H1 (cell line): ENCODE results near the gene SHOX. TPM values are rescaled to one million over a fixed set of nuclear protein-coding genes. Genes with fewer than 3 reads are reported as not detected.

Experiments used
- CTCF ChIA-PET: fragments of 300-600 bp; sonication (Branson Sonifier 250); formaldehyde crosslinking; loops from one replicate; lab custom pipeline; 2021; ENCODE audit not compliant: partially characterized antibody; lab: Charles Lee
- POLR2A ChIA-PET: fragments of 300-600 bp; sonication (Branson Sonifier 250); formaldehyde crosslinking; loops from one replicate; lab custom pipeline; 2021; ENCODE audit warnings: inconsistent platforms; ENCODE audit not compliant: partially characterized antibody; lab: Charles Lee
- DNase-seq, 2 experiments: peaks; one replicate each; pipeline versions ENCODE4 v3.0.0 to v3.0.0-alpha.2; 2010 to 2022; ENCODE audit warnings: low spot score in 2 of 2, low read depth in 1 of 2, mixed read lengths in 1 of 2
- FAIRE-seq: peaks from 2 replicates; lab custom pipeline; 2011; peaks lifted over from hg19 to GRCh38; lab: Jason Lieb, UNC
- H2AFZ ChIP-seq: 2 replicates; pipeline ENCODE4 v1.8.1; 2012; ENCODE audit warnings: low read length, inconsistent platforms
- H2AK5ac ChIP-seq: 2 replicates; pipeline ENCODE4 v1.6.1; 2013; ENCODE audit warnings: low read depth, low read length
- H2BK120ac ChIP-seq: replicated peaks from 2 replicates; pipeline ENCODE3; 2013; ENCODE audit warnings: low read depth, low read length, inconsistent platforms
- H2BK12ac ChIP-seq: 2 replicates; pipeline ENCODE4 v1.6.1; 2013; ENCODE audit warnings: low read depth, low read length
- H2BK15ac ChIP-seq: 2 replicates; pipeline ENCODE4 v1.6.1; 2013; ENCODE audit warnings: low read length
- H2BK20ac ChIP-seq: 2 replicates; pipeline ENCODE4 v1.6.1; 2013; ENCODE audit warnings: low read length
- H2BK5ac ChIP-seq: 2 replicates; pipeline ENCODE4 v1.6.1; 2013; ENCODE audit warnings: low read depth, low read length
- H3K14ac ChIP-seq: 2 replicates; pipeline ENCODE4 v1.6.1; 2013; ENCODE audit warnings: inconsistent platforms; ENCODE audit not compliant: insufficient read length
- H3K18ac ChIP-seq: 2 replicates; pipeline ENCODE4 v1.6.1; 2013; ENCODE audit warnings: low read length; ENCODE audit errors: extremely low read depth
- H3K23ac ChIP-seq: 2 replicates; pipeline ENCODE4 v1.6.1; 2013; ENCODE audit warnings: inconsistent platforms; ENCODE audit not compliant: insufficient read length
- H3K23me2 ChIP-seq: 2 replicates; pipeline ENCODE4 v1.6.1; 2013; ENCODE audit warnings: low read depth, low read length
- H3K27ac ChIP-seq: 2 replicates; pipeline ENCODE4 v1.6.1; 2011; ENCODE audit warnings: low read depth, low read length, inconsistent platforms
- H3K27me3 ChIP-seq, 4 experiments: replicated peaks in 1 of 4; 1 replicate in 1 of 4; 2 replicates in 3 of 4; pipeline versions ENCODE4 v1.6.1 to v1.8.1; 2011 to 2013; ENCODE audit warnings: low read length in 3 of 4, mild to moderate bottlenecking in 3 of 4, inconsistent platforms in 2 of 4, mixed read lengths in 2 of 4, moderate library complexity in 1 of 4; ENCODE audit not compliant: control insufficient read depth in 3 of 4, insufficient read depth in 3 of 4; ENCODE audit errors: extremely low read depth in 1 of 4
- H3K36me3 ChIP-seq, 4 experiments: 2 replicates each; pipeline versions ENCODE4 v1.6.1 to v1.8.1; 2011 to 2013; ENCODE audit warnings: mild to moderate bottlenecking in 4 of 4, low read length in 3 of 4, moderate library complexity in 2 of 4, control low read depth in 1 of 4, inconsistent platforms in 1 of 4; ENCODE audit not compliant: insufficient read depth in 4 of 4, control insufficient read depth in 2 of 4
- H3K4ac ChIP-seq: replicated peaks from 2 replicates; pipeline ENCODE3; 2013; ENCODE audit warnings: low read length, low read depth, mixed read lengths, inconsistent platforms; ENCODE audit not compliant: insufficient read length
- H3K4me1 ChIP-seq, 4 experiments: replicated peaks in 1 of 4; 1 replicate in 1 of 4; 2 replicates in 3 of 4; pipeline versions ENCODE4 v1.6.1 to v1.8.1; 2011 to 2013; ENCODE audit warnings: low read length in 3 of 4, inconsistent platforms in 2 of 4, mixed read lengths in 1 of 4; ENCODE audit not compliant: insufficient read depth in 4 of 4, control insufficient read depth in 3 of 4
- H3K4me2 ChIP-seq, 2 experiments: 2 replicates each; pipeline versions ENCODE4 v1.6.1 to v1.8.1; 2011 to 2013; ENCODE audit warnings: low read depth in 2 of 2, low read length in 2 of 2, control low read depth in 1 of 2, inconsistent platforms in 1 of 2, mild to moderate bottlenecking in 1 of 2; ENCODE audit not compliant: insufficient read depth in 1 of 2
- H3K4me3 ChIP-seq, 4 experiments: fragments of 200-600, 300-600 bp in 1 of 4; sonication (generic), shearing (Covaris generic), sonication (Bioruptor Twin) in 1 of 4; 2 replicates each; pipeline versions ENCODE4 v1.5.1 to v1.8.1; 2011 to 2016; ENCODE audit warnings: low read length in 4 of 4, low read depth in 3 of 4, control low read depth in 2 of 4, inconsistent platforms in 2 of 4, mild to moderate bottlenecking in 2 of 4, mixed read lengths in 1 of 4, moderate library complexity in 1 of 4; ENCODE audit not compliant: insufficient read depth in 2 of 4; ENCODE audit errors: extremely low read depth in 1 of 4
- H3K56ac ChIP-seq: replicated peaks from 2 replicates; pipeline ENCODE3; 2013; ENCODE audit warnings: low read depth, mild to moderate bottlenecking, mixed read lengths, low read length, inconsistent platforms; ENCODE audit not compliant: insufficient read length
- H3K79me1 ChIP-seq: 2 replicates; pipeline ENCODE4 v1.6.1; 2013; ENCODE audit warnings: low read depth, low read length, control low read depth
- H3K79me2 ChIP-seq, 2 experiments: 2 replicates each; pipeline versions ENCODE4 v1.6.1 to v1.8.1; 2012 to 2013; ENCODE audit warnings: low read length in 2 of 2, mild to moderate bottlenecking in 2 of 2, inconsistent platforms in 1 of 2; ENCODE audit not compliant: insufficient read depth in 2 of 2, control insufficient read depth in 1 of 2
- H3K9ac ChIP-seq, 4 experiments: replicated peaks in 1 of 4; 1 replicate in 1 of 4; 2 replicates in 3 of 4; pipeline versions ENCODE4 v1.6.1 to v1.8.1; 2011 to 2013; ENCODE audit warnings: low read depth in 3 of 4, low read length in 3 of 4, control low read depth in 2 of 4, mild to moderate bottlenecking in 2 of 4, moderate library complexity in 2 of 4, inconsistent platforms in 1 of 4; ENCODE audit errors: extremely low read depth in 1 of 4
- H3K9me3 ChIP-seq, 2 experiments: 2 replicates each; pipeline versions ENCODE4 v1.6.1 to v1.8.1; 2012 to 2013; ENCODE audit warnings: mild to moderate bottlenecking in 2 of 2, moderate library complexity in 2 of 2, control low read depth in 1 of 2, inconsistent platforms in 1 of 2, low read depth in 1 of 2, low read length in 1 of 2, mixed read lengths in 1 of 2; ENCODE audit not compliant: insufficient read depth in 2 of 2
- H4K20me1 ChIP-seq, 2 experiments: replicated peaks in 1 of 2; 2 replicates each; pipeline versions ENCODE3 to v1.8.1; 2011 to 2013; ENCODE audit warnings: inconsistent platforms in 2 of 2, low read length in 2 of 2, mild to moderate bottlenecking in 1 of 2; ENCODE audit not compliant: insufficient read depth in 2 of 2, control insufficient read depth in 1 of 2
- H4K5ac ChIP-seq: 2 replicates; pipeline ENCODE4 v1.6.1; 2013; ENCODE audit warnings: low read length, low read depth, mixed read lengths, inconsistent platforms; ENCODE audit not compliant: insufficient read length
- H4K8ac ChIP-seq: 2 replicates; pipeline ENCODE4 v1.8.0; 2013; ENCODE audit warnings: mild to moderate bottlenecking, moderate library complexity, low read length, inconsistent platforms; ENCODE audit not compliant: insufficient read depth; ENCODE audit errors: extremely low read depth
- H4K91ac ChIP-seq: replicated peaks from 2 replicates; pipeline ENCODE3; 2013; ENCODE audit warnings: low read length, mixed read lengths, inconsistent platforms; ENCODE audit not compliant: insufficient read length
- CBX5 ChIP-seq: fragments of 300-800, 300-1000 bp; sonication (generic); IDR thresholded peaks from 2 replicates; pipeline ENCODE4 v1.7.1; 2016; ENCODE audit warnings: antibody characterized with exemption, low read length, low read depth
- E2F6 ChIP-seq: IDR thresholded peaks from 2 replicates; pipeline ENCODE4 v1.6.1; 2012; ENCODE audit warnings: inconsistent platforms
- EZH2 ChIP-seq: fragments of 200-600 bp; sonication (generic); IDR thresholded peaks from 2 replicates; pipeline ENCODE4 v1.7.1; 2012; ENCODE audit warnings: low read depth, mild to moderate bottlenecking, moderate library complexity, low read length, inconsistent platforms; ENCODE audit not compliant: severe bottlenecking
- HDAC2 ChIP-seq, 2 experiments: fragments of 300-600 bp in 1 of 2; sonication (generic) in 1 of 2; IDR thresholded peaks; 2 replicates each; pipeline ENCODE4 v1.6.1; 2011 to 2012; ENCODE audit warnings: low read depth in 2 of 2, low read length in 2 of 2, mild to moderate bottlenecking in 2 of 2, moderate library complexity in 2 of 2, borderline replicate concordance in 1 of 2, inconsistent platforms in 1 of 2
- RNF2 ChIP-seq: fragments of 200-900, 300-1000 bp; sonication (generic); IDR thresholded peaks from 2 replicates; pipeline ENCODE4 v1.7.1; 2016; ENCODE audit warnings: borderline replicate concordance, low read depth, mild to moderate bottlenecking, antibody characterized with exemption, low read length; ENCODE audit not compliant: poor library complexity, severe bottlenecking; ENCODE audit errors: missing control alignments
- SUZ12 ChIP-seq: fragments of 200-600 bp; sonication (generic); IDR thresholded peaks from 2 replicates; pipeline ENCODE4 v1.6.1; 2012; ENCODE audit warnings: mild to moderate bottlenecking, inconsistent platforms, low read length, moderate library complexity, mixed read lengths
- TAF1 ChIP-seq: IDR thresholded peaks from 2 replicates; pipeline ENCODE4 v1.6.1; 2011; ENCODE audit warnings: mild to moderate bottlenecking, low read depth, low read length
- WGBS, 2 experiments: shearing (Covaris generic) in 1 of 2; methylation state at CpG; one replicate each; pipeline versions ENCODE4 v1.1.6 to v1.1.7; 2013 to 2015; ENCODE audit warnings: low lambda C conversion rate in 2 of 2, mixed read lengths in 2 of 2, inconsistent platforms in 1 of 2, low coverage in 1 of 2, missing lambda C conversion rate in 1 of 2; ENCODE audit not compliant: insufficient replicate concordance in 2 of 2, insufficient coverage in 1 of 2, insufficient read length in 1 of 2; ENCODE audit errors: extremely low coverage in 1 of 2, missing lambda C conversion rate in 1 of 2; 5-methylcytosine and 5-hydroxymethylcytosine counted together
- polyA plus RNA-seq, 7 experiments: library from polyadenylated mRNA; depleted of rRNA in 3 of 7; stranded (reverse) in 5 of 7; unstranded in 2 of 7; fragments of >200 nt in 5 of 7; fragments of 200-250 nt in 2 of 7; gene quantifications; 1 replicate in 5 of 7; 2 replicates in 1 of 7; 4 replicates in 1 of 7; pipeline versions ENCODE4 v1.2.1 to v1.2.3, GENCODE V29; 2011 to 2013; ENCODE audit warnings: missing spikeins in 2 of 7, mixed read lengths in 2 of 7
- total RNA-seq: library from RNA; stranded (reverse); fragmentation: NEBNext Ultra II Directional; extraction: Animal tissue kit (Norgen Biotek cat#: 25700); gene quantifications from 2 replicates; pipeline ENCODE4 v1.2.1, GENCODE V29; 2021

SHOX gene
- total and polyA plus RNA-seq, 2 of the 8 experiments (the other 6 are each of a cell fraction or from before 2014, with no cell fraction given), result 0.05 to 0.15 TPM

GRCh38 chrX:630007-630611 lies 482 bp upstream of the SHOX start:
- H3K4ac ChIP-seq, result peak overlapping the region; percentile 69
- no peak overlapping the region for H3K9ac ChIP-seq
- no peak overlapping the region for H2BK15ac ChIP-seq
- H2BK5ac ChIP-seq, result no peak overlapping the region
- H2BK20ac ChIP-seq, result no peak overlapping the region
- no peak for TF ChIP-seq CBX5
- peak; percentile 89 for TF ChIP-seq RNF2
- 0 out of 4 replicates have a peak, but pooled peaks of 1 of the 2 experiments have one; percentile 52 for TF ChIP-seq HDAC2 (IDR thresholded peaks at IDR 0.05; ENCODE audit: borderline replicate concordance in 1 of 2, low read depth in 2 of 2, low read length in 2 of 2)
- no peak for TF ChIP-seq TAF1
- peak; percentile 92 for TF ChIP-seq SUZ12
- TF ChIP-seq E2F6, result 0 out of 2 replicates have a peak, but pooled peaks have one; percentile 4
- peak; percentile 97 for TF ChIP-seq EZH2
- TF ChIP-seq, all 59 proteins: peak for 5
- Histone ChIP-seq H3K36me3 (peaks cover 0 to 8% (median 0%) of the 10 kb centered on the region in 4 experiments; a peak in 1 of 8 replicates), H3K27me3 (peaks cover 72 to 94% (median 85%) of the 10 kb centered on the region in 4 experiments), H3K27ac (no peak overlapping the region), H4K8ac (no peak overlapping the region), H3K79me2 (no peaks in the 10 kb centered on the region), H2AK5ac (no peak overlapping the region), H2BK12ac (no peak overlapping the region), H3K4me2 (peak overlapping the region; percentile 71 to 79), H4K91ac (no peak overlapping the region), H2BK120ac (no peak overlapping the region), H3K23me2 (no peaks in the 10 kb centered on the region; the same call in 1 of the 2 replicates), H3K14ac (no peak overlapping the region), H3K23ac (no peak overlapping the region), H3K9me3 (no peaks in the 10 kb centered on the region; a peak in 1 of 4 replicates), H3K18ac (0 out of 2 replicates have a peak overlapping the region, but pooled peaks have one; percentile 24), H3K4me1 (peaks cover 14 to 31% (median 18%) of the 10 kb centered on the region in 4 experiments), H4K20me1 (peaks cover 3 to 10% of the 10 kb centered on the region in 2 experiments), H3K56ac (no peak overlapping the region), H3K79me1 (no peaks in the 10 kb centered on the region), H2AFZ (no peak overlapping the region), H4K5ac (no peak overlapping the region), H3K4me3 (peak overlapping the region; percentile 28 to 59 (median 38); a peak in 7 of 8 replicates)
- FAIRE-seq (no peak), DNase-seq (no peak)
- WGBS, 2 experiments, result 1% methylated on average over 49 of the region's 62 CpGs; no CpG with 5 or more reads in 1 of the 2 experiments
- ChIA-PET POLR2A (no interaction called here), CTCF (no interaction called here)
